GM18505 (cell line): ENCODE data around the gene PSKH1.

Experiments used
- ATAC-seq: cut with Tn5 transposase; IDR thresholded peaks from one replicate; pipeline ENCODE4 v1.9.1; 2021; ENCODE audit not compliant: unreplicated experiment
- POLR2A ChIP-seq: IDR thresholded peaks from 4 replicates; pipeline ENCODE4 v1.6.1; 2011; ENCODE audit warnings: borderline replicate concordance; ENCODE audit not compliant: insufficient read depth, insufficient read length; ENCODE audit errors: extremely low read depth

The PSKH1 gene

GRCh38 chr16:67892899-67893742 lies at the start of gene PSKH1:
TSS of gene PSKH1 (plus strand) at chr16:67893254. CDS start at chr16:67908750, 15,496 bp downstream.
- TF ChIP-seq POLR2A: peak; percentile 81
- peak; percentile 91 for ATAC-seq

- no peak for ATAC-seq
These were observed 49.7 kb upstream of the PSKH1 start for GRCh38 chr16:67843343-67843765.

DNA sequence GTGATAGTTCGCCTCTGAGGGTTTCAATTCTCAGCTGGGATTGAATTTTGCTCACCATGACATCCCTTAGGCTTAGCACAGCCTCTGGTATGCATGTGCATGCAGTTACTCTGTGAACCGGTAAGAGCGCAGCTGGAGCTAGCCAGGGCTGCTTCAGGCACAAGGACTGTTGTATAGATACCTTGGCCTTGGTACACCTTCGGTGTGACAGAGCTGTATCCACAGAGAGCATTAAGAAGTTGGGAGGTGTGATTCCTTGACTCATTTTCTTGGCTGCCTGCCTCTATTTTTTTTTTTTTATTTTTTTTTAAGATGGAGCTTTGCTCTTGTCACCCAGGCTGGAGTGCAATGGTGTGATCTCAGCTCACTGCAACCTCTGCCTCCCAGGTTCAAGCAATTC lies 48.6 kb upstream of the PSKH1 start:
- TF ChIP-seq POLR2A: no peak
- ATAC-seq: no peak

More at GRCh38 chr16:67843343-67843765, 49.7 kb upstream of the PSKH1 start:
- no peak for TF ChIP-seq POLR2A

DNA sequence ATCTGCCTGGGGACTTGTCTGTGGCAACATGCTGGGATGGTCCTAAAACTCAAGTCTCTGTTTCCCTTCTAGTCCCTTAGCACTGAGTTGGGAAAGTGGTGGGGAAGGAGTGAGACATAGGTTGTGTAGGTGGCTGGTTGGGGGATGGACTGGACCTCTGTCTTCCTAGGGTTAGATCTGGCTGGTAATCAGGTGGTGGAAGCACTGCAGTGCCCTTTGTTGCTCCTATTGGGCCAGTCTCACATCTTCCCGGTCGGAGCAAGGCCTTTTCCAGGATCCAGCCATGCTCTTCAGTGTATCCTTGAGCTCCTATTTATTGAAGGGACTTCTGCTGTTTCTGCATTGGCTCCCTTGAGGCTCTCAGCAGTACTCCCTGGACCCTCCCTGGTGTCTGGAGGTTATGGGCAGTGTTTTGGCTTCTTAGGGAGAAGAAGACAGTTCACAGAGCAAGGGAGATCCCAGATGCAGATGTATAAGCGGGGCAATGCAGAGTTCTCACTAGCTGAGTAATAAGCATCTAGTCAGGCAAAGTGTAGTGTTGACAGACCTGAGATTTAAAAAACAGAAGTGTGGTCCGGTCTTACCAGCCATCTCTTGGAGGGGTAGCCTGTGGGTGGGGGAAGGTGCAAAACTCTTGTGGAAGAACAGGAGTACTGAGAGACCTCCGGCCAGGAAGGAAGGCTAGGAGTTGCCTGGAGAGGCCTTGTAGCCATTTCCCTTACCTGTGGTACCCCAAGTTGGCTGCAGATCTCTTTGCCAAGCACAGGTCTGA lies 47.6 kb upstream of the PSKH1 start:
- no peak for ATAC-seq
- no peak for TF ChIP-seq POLR2A

- ATAC-seq: no peak
- no peak for TF ChIP-seq POLR2A
These were observed 47.1 kb upstream of the PSKH1 start for GRCh38 chr16:67846063-67846319.

GRCh38 chr16:67846320-67847063 lies 46.6 kb upstream of the PSKH1 start, which contains the start of gene NUTF2:
TSS of gene NUTF2 (plus strand) at chr16:67846933. CDS start at chr16:67865131, 18,198 bp downstream.
- ATAC-seq: peak; percentile 59
- peak; percentile 76 for TF ChIP-seq POLR2A

DNA sequence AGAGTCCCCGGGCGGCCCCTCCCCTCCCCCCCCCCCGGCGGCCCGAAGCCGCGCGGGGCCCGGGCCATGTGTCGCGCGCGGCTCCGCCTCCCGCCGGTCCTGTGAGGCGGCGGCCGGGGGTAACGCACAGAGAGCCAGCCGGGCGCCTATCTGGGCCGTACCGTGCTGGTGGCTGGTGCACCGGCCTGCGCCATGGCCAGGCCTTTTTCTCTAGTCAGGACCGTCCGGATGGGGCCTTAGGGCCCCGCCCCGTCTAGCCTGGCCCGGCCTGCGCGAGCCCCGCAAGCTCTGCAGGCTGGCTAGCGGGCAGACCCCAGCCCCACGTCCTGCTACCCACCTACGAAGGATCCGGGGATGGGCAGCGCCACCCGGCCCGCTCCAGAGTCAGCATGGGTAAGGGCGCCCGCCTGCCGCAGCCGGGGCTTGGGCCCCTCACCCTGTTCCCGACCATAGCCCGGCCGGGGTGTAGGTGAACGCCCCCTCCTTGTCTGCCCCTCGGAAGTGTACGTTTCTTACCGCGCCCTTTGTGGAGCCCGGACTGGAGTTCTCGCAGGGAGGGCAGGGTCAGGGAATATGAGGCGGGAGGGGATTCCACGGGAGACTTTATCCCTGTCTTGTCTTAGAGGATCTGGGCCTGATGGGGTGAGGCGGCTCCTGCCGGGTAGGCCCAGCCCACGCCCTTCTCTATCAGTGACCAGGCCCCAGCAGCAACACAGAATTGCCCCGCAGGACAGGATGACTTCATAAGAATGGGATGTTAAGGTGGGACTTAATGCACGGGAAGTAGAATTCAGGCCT lies 45.8 kb upstream of the PSKH1 start, which contains the start of gene CENPT:
Gene CENPT (minus strand): TSS at position 630 of the 798 bp plus-strand sequence. CDS start 13,834 bp downstream, outside the sequence.
- ATAC-seq: peak; percentile 44

DNA sequence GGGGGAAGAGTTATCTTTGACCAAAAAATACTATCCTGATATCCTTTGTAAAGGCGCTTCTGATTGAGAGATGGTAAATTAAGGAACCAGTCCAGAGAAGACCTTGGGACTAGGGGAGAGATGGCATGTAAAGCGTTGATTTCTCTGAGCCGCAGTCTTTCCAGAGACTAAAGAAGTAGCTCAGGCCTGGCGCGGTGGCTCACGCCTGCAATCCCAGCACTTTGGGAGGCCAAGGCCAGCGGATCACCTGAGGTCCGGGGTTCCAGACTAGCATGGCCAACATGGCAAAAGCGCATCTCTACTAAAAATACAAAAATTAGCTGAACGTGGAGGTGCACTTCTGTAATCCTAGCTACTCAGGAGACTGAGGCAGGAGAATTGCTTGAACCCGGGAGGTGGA lies 44.9 kb upstream of the PSKH1 start:
- ATAC-seq: no peak

More for the DNA sequence above, 45.8 kb upstream of the PSKH1 start, which contains the start of gene CENPT:
- no peak for TF ChIP-seq POLR2A

GRCh38 chr16:67853670-67854069 lies 39.4 kb upstream of the PSKH1 start:
- TF ChIP-seq POLR2A: no peak

More for the DNA sequence above, 44.9 kb upstream of the PSKH1 start:
- no peak for TF ChIP-seq POLR2A

DNA sequence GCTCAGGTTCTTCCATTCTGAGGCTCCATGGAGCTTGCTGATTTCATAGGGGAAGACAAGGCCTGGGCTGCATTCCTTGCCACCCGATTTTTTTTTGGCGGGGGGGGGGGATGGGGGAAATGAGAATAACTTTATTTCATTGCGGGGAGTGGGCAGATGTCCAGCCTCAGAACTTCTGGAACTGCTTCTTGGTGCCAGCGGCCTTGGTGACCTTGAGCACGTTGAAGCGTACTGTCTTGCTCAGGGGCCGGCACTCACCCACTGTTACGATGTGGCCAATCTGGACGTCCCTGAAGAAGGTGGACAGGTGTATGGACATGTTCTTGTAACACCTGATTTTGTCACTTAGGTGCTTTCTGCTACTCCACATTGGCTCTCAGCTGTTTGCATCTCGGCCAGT lies 37.3 kb upstream of the PSKH1 start:
- TF ChIP-seq POLR2A: no peak
- ATAC-seq: no peak

More at GRCh38 chr16:67853670-67854069, 39.4 kb upstream of the PSKH1 start:
- ATAC-seq: no peak

- no peak for ATAC-seq
These were observed 36.0 kb upstream of the PSKH1 start for GRCh38 chr16:67856927-67857546.

More at GRCh38 chr16:67856927-67857546, 36.0 kb upstream of the PSKH1 start:
- TF ChIP-seq POLR2A: no peak
